ENCODE measurements around the gene FRMD4B.

The FRMD4B gene

DNA sequence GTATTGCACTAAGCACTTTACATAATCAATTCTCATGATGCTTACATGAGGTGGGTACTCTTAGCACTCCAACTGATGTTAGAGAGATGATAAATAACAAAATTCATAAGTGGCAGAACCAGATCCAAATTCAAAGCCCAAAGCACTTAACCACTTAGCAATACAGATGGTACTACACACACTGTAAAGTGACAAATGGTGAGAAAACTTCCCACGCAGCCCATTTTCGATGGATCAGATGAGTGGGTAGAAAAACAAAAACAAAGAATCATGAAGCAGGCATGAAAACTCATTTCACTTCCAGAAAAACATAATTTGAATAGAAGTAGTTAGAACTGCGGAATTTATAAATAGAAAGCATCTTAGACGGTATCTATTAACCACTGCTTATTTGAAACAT lies 66.2 kb downstream of the FRMD4B start:
- Histone ChIP-seq H2AFZ (ENCODE audit: low read length) (no peak overlapping the region), H3K4me1 (ENCODE audit: insufficient read depth, low read length, poor library complexity, severe bottlenecking) (no peaks in the 10 kb centered on the region), H3K27me3 (ENCODE audit: insufficient read depth, low read length, poor library complexity, severe bottlenecking) (no peaks in the 10 kb centered on the region), H3K9me2 (replicated peaks; ENCODE audit: low read depth, low read length) (no peaks in the 10 kb centered on the region), H3K9ac (ENCODE audit: low read depth, low read length, poor library complexity, severe bottlenecking) (no peak overlapping the region), H3K79me2 (ENCODE audit: insufficient read depth, low read length) (no peaks in the 10 kb centered on the region), H3K36me3 (ENCODE audit: insufficient read depth, low read length) (no peaks in the 10 kb centered on the region), H4K20me1 (ENCODE audit: insufficient read depth, low read length, poor library complexity, severe bottlenecking) (no peaks in the 10 kb centered on the region), H3F3A (ENCODE audit: low read depth) (no peaks in the 10 kb centered on the region), H3K4me2 (ENCODE audit: low read depth, low read length, poor library complexity, severe bottlenecking) (no peak overlapping the region), H3K4me3 (ENCODE audit: low read length, poor library complexity, severe bottlenecking) (no peak overlapping the region), H3K9me3 (ENCODE audit: insufficient read depth, low read depth, low read length) (no peaks in the 10 kb centered on the region)
- no peak for TF ChIP-seq EZH2phosphoT487 (IDR thresholded peaks at IDR 0.05; ENCODE audit: borderline replicate concordance)
- TF ChIP-seq, protein P1, sequence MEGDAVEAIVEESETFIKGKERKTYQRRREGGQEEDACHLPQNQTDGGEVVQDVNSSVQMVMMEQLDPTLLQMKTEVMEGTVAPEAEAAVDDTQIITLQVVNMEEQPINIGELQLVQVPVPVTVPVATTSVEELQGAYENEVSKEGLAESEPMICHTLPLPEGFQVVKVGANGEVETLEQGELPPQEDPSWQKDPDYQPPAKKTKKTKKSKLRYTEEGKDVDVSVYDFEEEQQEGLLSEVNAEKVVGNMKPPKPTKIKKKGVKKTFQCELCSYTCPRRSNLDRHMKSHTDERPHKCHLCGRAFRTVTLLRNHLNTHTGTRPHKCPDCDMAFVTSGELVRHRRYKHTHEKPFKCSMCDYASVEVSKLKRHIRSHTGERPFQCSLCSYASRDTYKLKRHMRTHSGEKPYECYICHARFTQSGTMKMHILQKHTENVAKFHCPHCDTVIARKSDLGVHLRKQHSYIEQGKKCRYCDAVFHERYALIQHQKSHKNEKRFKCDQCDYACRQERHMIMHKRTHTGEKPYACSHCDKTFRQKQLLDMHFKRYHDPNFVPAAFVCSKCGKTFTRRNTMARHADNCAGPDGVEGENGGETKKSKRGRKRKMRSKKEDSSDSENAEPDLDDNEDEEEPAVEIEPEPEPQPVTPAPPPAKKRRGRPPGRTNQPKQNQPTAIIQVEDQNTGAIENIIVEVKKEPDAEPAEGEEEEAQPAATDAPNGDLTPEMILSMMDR (conservative IDR thresholded peaks at IDR 0.05; ENCODE audit: low read length): no peak

DNA sequence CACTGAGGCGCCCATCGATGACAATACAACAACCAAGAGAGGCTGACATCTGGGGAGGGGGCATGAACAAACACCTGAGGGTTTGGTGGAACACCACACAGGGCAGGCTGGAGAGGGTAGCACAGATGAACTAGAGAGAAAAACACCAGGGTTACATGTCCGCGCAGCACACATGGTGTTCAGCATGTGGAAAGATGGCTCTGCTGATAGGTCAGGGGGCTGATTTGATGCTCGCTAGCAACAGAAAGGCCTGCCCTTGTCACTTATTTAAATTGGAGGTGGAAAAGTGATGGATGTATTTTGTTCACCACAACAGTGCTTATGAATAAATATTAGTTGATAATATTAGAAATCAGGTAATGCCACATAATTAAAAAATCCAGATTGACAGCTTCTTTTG lies 67.5 kb downstream of the FRMD4B start:
- Histone ChIP-seq H3K79me2 (ENCODE audit: insufficient read depth, low read length) (no peaks in the 10 kb centered on the region), H3F3A (ENCODE audit: low read depth) (no peaks in the 10 kb centered on the region), H3K9me2 (replicated peaks; ENCODE audit: low read depth, low read length) (no peaks in the 10 kb centered on the region), H3K9me3 (ENCODE audit: insufficient read depth, low read depth, low read length) (no peaks in the 10 kb centered on the region), H3K4me2 (ENCODE audit: low read depth, low read length, poor library complexity, severe bottlenecking) (no peak overlapping the region), H3K4me1 (ENCODE audit: insufficient read depth, low read length, poor library complexity, severe bottlenecking) (no peaks in the 10 kb centered on the region), H3K4me3 (ENCODE audit: low read length, poor library complexity, severe bottlenecking) (no peak overlapping the region), H2AFZ (ENCODE audit: low read length) (no peak overlapping the region), H4K20me1 (ENCODE audit: insufficient read depth, low read length, poor library complexity, severe bottlenecking) (no peaks in the 10 kb centered on the region), H3K36me3 (ENCODE audit: insufficient read depth, low read length) (no peaks in the 10 kb centered on the region), H3K27me3 (ENCODE audit: insufficient read depth, low read length, poor library complexity, severe bottlenecking) (no peaks in the 10 kb centered on the region), H3K9ac (ENCODE audit: low read depth, low read length, poor library complexity, severe bottlenecking) (no peak overlapping the region)
- TF ChIP-seq, protein P1 (conservative IDR thresholded peaks at IDR 0.05; ENCODE audit: low read length): no peak
- no peak for TF ChIP-seq EZH2phosphoT487 (IDR thresholded peaks at IDR 0.05; ENCODE audit: borderline replicate concordance)

DNA sequence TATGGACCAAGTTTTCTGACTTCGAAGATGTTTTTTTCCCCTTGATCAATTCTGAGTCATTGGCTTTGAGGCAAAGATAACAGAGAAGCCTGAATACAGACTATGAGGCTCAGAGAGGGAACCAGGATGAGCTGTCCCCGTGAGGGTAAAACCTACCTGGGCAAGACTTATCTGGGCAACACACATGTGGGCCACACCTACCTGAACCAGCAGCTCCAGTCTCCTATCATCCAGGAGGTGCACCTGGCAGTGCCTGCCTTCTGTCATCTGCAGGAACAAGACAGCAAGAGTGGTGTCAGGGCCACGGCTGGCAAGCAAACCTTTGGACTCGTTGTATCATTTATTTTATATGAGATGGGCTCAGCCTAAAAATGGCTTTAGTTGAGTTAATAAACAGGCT lies 72.6 kb downstream of the FRMD4B start:
- H3K79me2 ChIP-seq (ENCODE audit: insufficient read depth, low read length): no peaks in the 10 kb centered on the region
- H3K27me3 ChIP-seq (ENCODE audit: insufficient read depth, low read length, poor library complexity, severe bottlenecking): no peaks in the 10 kb centered on the region
- no peaks in the 10 kb centered on the region for H3K9me2 ChIP-seq (replicated peaks; ENCODE audit: low read depth, low read length)
- H3K4me1 ChIP-seq (ENCODE audit: insufficient read depth, low read length, poor library complexity, severe bottlenecking): no peaks in the 10 kb centered on the region
- no peak overlapping the region for H3K4me2 ChIP-seq (ENCODE audit: low read depth, low read length, poor library complexity, severe bottlenecking)
- H3F3A ChIP-seq (ENCODE audit: low read depth): no peaks in the 10 kb centered on the region
- no peaks in the 10 kb centered on the region for H3K9me3 ChIP-seq (ENCODE audit: insufficient read depth, low read depth, low read length)
- no peaks in the 10 kb centered on the region for H4K20me1 ChIP-seq (ENCODE audit: insufficient read depth, low read length, poor library complexity, severe bottlenecking)
- no peak overlapping the region for H3K9ac ChIP-seq (ENCODE audit: low read depth, low read length, poor library complexity, severe bottlenecking)
- H3K36me3 ChIP-seq (ENCODE audit: insufficient read depth, low read length): no peaks in the 10 kb centered on the region
- no peak overlapping the region for H2AFZ ChIP-seq (ENCODE audit: low read length)
- TF ChIP-seq, protein P1 (conservative IDR thresholded peaks at IDR 0.05; ENCODE audit: low read length): no peak
- no peak for TF ChIP-seq EZH2phosphoT487 (IDR thresholded peaks at IDR 0.05; ENCODE audit: borderline replicate concordance)
- no peak overlapping the region for H3K4me3 ChIP-seq (ENCODE audit: low read length, poor library complexity, severe bottlenecking)

Data from Loucy (cell line).